DND-41 (cell line): ENCODE measurements around the gene ZBTB8B.
"Not testable (repeated sequence)": the region's sequence is repeated elsewhere in the genome, so short reads cannot be mapped to it uniquely, and the experiment has no call there.

Experiments used
- ATAC-seq: fragments of 200-7000 bp; cut with Tn5 transposase; 3 replicates; pipeline ENCODE4 v1.9.1; 2021; ENCODE audit warnings: low read depth; ENCODE audit not compliant: insufficient read depth
- DNase-seq: peaks from one replicate; pipeline ENCODE4 v3.0.0-alpha.2; 2020
- H2AFZ ChIP-seq: 2 replicates; pipeline ENCODE4 v1.6.0; 2012; ENCODE audit warnings: low read depth, low read length
- H3K27ac ChIP-seq: 2 replicates; pipeline ENCODE4 v1.5.1; 2012; ENCODE audit warnings: low read length, inconsistent platforms
- H3K27me3 ChIP-seq: fragments of 200-600 bp; sonication (generic); 2 replicates; pipeline ENCODE4 v1.6.0; 2012; ENCODE audit warnings: low read length, mild to moderate bottlenecking, inconsistent platforms; ENCODE audit not compliant: insufficient read depth, poor library complexity
- H3K36me3 ChIP-seq: 2 replicates; pipeline ENCODE4 v1.5.1; 2012; ENCODE audit warnings: low read length, inconsistent platforms; ENCODE audit not compliant: insufficient read depth
- H3K4me1 ChIP-seq: 2 replicates; pipeline ENCODE4 v1.5.1; 2012; ENCODE audit warnings: mild to moderate bottlenecking, low read length; ENCODE audit not compliant: insufficient read depth
- H3K4me2 ChIP-seq: 2 replicates; pipeline ENCODE4 v1.6.0; 2012; ENCODE audit warnings: mild to moderate bottlenecking, moderate library complexity, low read length, inconsistent platforms; ENCODE audit not compliant: insufficient read depth
- H3K4me3 ChIP-seq, 2 experiments: fragments of 200-600 bp in 1 of 2; shearing (Covaris generic) in 1 of 2; 2 replicates each; pipeline ENCODE4 v1.5.1; 2012 to 2016; ENCODE audit warnings: inconsistent platforms in 2 of 2, low read length in 2 of 2, mild to moderate bottlenecking in 2 of 2, low read depth in 1 of 2, moderate library complexity in 1 of 2
- H3K79me2 ChIP-seq: 2 replicates; pipeline ENCODE4 v1.6.0; 2012; ENCODE audit warnings: low read length, inconsistent platforms; ENCODE audit not compliant: insufficient read depth
- H3K9ac ChIP-seq: 2 replicates; pipeline ENCODE4 v1.6.0; 2012; ENCODE audit warnings: low read depth, mild to moderate bottlenecking, inconsistent platforms, low read length, moderate library complexity
- H3K9me3 ChIP-seq: 2 replicates; pipeline ENCODE4 v1.5.1; 2012; ENCODE audit warnings: low read length, moderate library complexity, mild to moderate bottlenecking, inconsistent platforms; ENCODE audit not compliant: insufficient read depth, severe bottlenecking
- H4K20me1 ChIP-seq: 2 replicates; pipeline ENCODE4 v1.6.0; 2012; ENCODE audit warnings: low read length; ENCODE audit not compliant: insufficient read depth
- CTCF ChIP-seq: IDR thresholded peaks from 2 replicates; pipeline ENCODE4 v1.5.1; 2012; ENCODE audit warnings: borderline replicate concordance, low read length, moderate library complexity, mild to moderate bottlenecking; ENCODE audit not compliant: poor library complexity, severe bottlenecking; ENCODE audit errors: extremely low read depth
- EZH2 ChIP-seq: IDR thresholded peaks from 3 replicates; pipeline ENCODE4 v1.6.1; 2012; ENCODE audit warnings: borderline replicate concordance, low read depth, mild to moderate bottlenecking, moderate library complexity, low read length, inconsistent platforms; ENCODE audit not compliant: severe bottlenecking

Gene ZBTB8B

GRCh38 chr1:32474954-32475353 is 10.1 kb downstream of the ZBTB8B start:
- Histone ChIP-seq H3K4me1 (no peaks in the 10 kb centered on the region), H3K79me2 (no peaks in the 10 kb centered on the region), H3K9ac (no peak overlapping the region), H3K36me3 (no peaks in the 10 kb centered on the region), H4K20me1 (no peaks in the 10 kb centered on the region), H3K4me2 (no peak overlapping the region), H3K9me3 (no peaks in the 10 kb centered on the region), H3K27ac (no peak overlapping the region), H3K4me3 (no peak overlapping the region), H3K27me3 (no peaks in the 10 kb centered on the region), H2AFZ (no peak overlapping the region)
- no peak for TF ChIP-seq CTCF
- no peak for TF ChIP-seq EZH2
- no peak for ATAC-seq
- no peak for DNase-seq

DNA sequence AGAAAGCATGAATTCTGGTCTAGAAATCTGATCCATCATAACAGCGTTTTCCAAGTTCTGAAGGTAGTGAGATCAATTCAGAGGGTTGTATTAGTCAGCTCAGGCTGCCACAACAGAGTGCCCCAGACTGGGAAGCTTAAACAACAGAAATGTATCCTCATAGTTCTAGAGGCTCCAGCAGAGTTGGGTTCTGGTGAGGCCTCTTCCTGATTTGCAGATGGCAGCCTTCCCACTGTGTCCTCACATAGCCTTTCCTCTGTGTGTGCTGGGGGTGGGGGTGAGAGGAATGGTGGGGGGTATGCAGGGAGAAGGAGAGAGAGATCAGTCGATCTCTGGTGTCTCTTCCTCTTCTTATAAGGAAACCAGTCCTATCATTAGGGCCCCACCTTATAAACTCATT is 15.1 kb downstream of the ZBTB8B start:
- Histone ChIP-seq H3K9me3 (no peaks in the 10 kb centered on the region), H2AFZ (no peak overlapping the region), H3K27ac (no peak overlapping the region), H3K9ac (no peak overlapping the region), H3K79me2 (no peaks in the 10 kb centered on the region), H3K36me3 (no peaks in the 10 kb centered on the region), H3K4me2 (no peak overlapping the region), H3K27me3 (peaks cover 2% of the 10 kb centered on the region), H3K4me3 (no peak overlapping the region), H3K4me1 (no peaks in the 10 kb centered on the region), H4K20me1 (no peaks in the 10 kb centered on the region)
- no peak for TF ChIP-seq EZH2
- ATAC-seq (no peak), DNase-seq (no peak)

DNA sequence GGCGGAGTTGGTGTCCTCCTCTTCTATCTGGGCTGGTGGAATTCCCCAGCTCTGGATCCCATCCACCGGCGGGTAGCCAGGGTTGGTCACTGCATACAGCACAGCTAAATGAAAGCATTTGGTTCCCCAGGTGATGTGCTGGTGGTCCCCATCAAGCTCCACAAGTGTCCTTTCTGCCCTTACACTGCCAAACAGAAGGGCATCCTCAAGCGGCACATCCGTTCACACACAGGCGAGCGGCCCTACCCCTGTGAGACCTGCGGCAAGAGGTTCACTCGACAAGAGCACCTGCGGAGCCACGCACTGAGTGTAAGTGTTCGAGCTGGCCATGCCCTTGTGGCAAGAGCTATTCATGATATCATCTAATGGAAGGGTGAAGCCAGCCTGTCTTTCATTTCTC is 15.9 kb downstream of the ZBTB8B start:
- no peak overlapping the region for H3K4me2 ChIP-seq
- ATAC-seq: no peak

GRCh38 chr1:32481788-32482187 is 16.9 kb downstream of the ZBTB8B start:
- H3K27me3 ChIP-seq: peaks cover 14% of the 10 kb centered on the region
- not testable (repeated sequence) for H3K4me3 ChIP-seq

More for the DNA sequence above, 15.9 kb downstream of the ZBTB8B start:
- no peak overlapping the region for H3K27ac ChIP-seq
- TF ChIP-seq EZH2 (no peak), CTCF (no peak)
- no peak overlapping the region for H2AFZ ChIP-seq
- no peaks in the 10 kb centered on the region for H3K36me3 ChIP-seq
- H3K79me2 ChIP-seq: no peaks in the 10 kb centered on the region
- H3K27me3 ChIP-seq: peaks cover 4% of the 10 kb centered on the region
- no peaks in the 10 kb centered on the region for H4K20me1 ChIP-seq
- H3K4me3 ChIP-seq: no peak overlapping the region
- no peak for DNase-seq
- no peaks in the 10 kb centered on the region for H3K9me3 ChIP-seq
- H3K9ac ChIP-seq: no peak overlapping the region
- H3K4me1 ChIP-seq: no peaks in the 10 kb centered on the region

More at GRCh38 chr1:32481788-32482187, 16.9 kb downstream of the ZBTB8B start:
- H3K36me3 ChIP-seq, H3K79me2 ChIP-seq, ATAC-seq, H3K27ac ChIP-seq, H3K4me1 ChIP-seq, H4K20me1 ChIP-seq, H3K4me2 ChIP-seq, H3K9me3 ChIP-seq, H3K9ac ChIP-seq, H2AFZ ChIP-seq, DNase-seq: not testable (repeated sequence)
